HG03378 (cell line): ENCODE measurements around the gene STK17A.
A peak's percentile ranks its signal among the peaks of the same experiment; 100 is the strongest.
"Not testable (repeated sequence)": the region's sequence is repeated elsewhere in the genome, so short reads cannot be mapped to it uniquely, and the experiment has no call there.

Experiments used
- ATAC-seq: cut with Tn5 transposase; IDR thresholded peaks from one replicate; pipeline ENCODE4 v1.9.1; 2021; ENCODE audit warnings: mild to moderate bottlenecking, moderate library complexity; ENCODE audit not compliant: unreplicated experiment

Gene STK17A

GRCh38 chr7:43565786-43566185 lies 17.1 kb upstream of the STK17A start:
- ATAC-seq: no peak

- no peak for ATAC-seq
Measured at GRCh38 chr7:43568529-43568928, 14.4 kb upstream of the STK17A start.

GRCh38 chr7:43569424-43569823 lies 13.5 kb upstream of the STK17A start:
- peak; percentile 83 for ATAC-seq

GRCh38 chr7:43570688-43571365 lies 12.1 kb upstream of the STK17A start:
- ATAC-seq: no peak

GRCh38 chr7:43572516-43573049 lies 10.3 kb upstream of the STK17A start:
- ATAC-seq: peak; percentile 49

GRCh38 chr7:43573832-43574231 lies 9.1 kb upstream of the STK17A start:
- not testable (repeated sequence) for ATAC-seq

- no peak for ATAC-seq
Measured at GRCh38 chr7:43575506-43575905, 7.4 kb upstream of the STK17A start.

GRCh38 chr7:43576241-43576640 lies 6.7 kb upstream of the STK17A start:
- no peak for ATAC-seq

GRCh38 chr7:43577485-43577951 lies 5.4 kb upstream of the STK17A start:
- ATAC-seq: no peak

- ATAC-seq: peak; percentile 8
Measured at GRCh38 chr7:43583424-43584194, 701 bp downstream of the STK17A start.

- no peak for ATAC-seq
Measured at GRCh38 chr7:43584195-43584586, 1.3 kb downstream of the STK17A start.

- ATAC-seq: not testable (repeated sequence)
Measured at GRCh38 chr7:43584733-43585132, 1.8 kb downstream of the STK17A start.

- ATAC-seq: no peak
Measured at GRCh38 chr7:43585562-43585961, 2.7 kb downstream of the STK17A start.

- ATAC-seq: no peak
Measured at GRCh38 chr7:43586251-43586900, 3.5 kb downstream of the STK17A start.

GRCh38 chr7:43588477-43589132 lies 5.7 kb downstream of the STK17A start:
- ATAC-seq: no peak

GRCh38 chr7:43589133-43589478 lies 6.2 kb downstream of the STK17A start:
- ATAC-seq: no peak

- no peak for ATAC-seq
Measured at GRCh38 chr7:43589728-43590127, 6.8 kb downstream of the STK17A start.

GRCh38 chr7:43590862-43591557 lies 8.1 kb downstream of the STK17A start:
- ATAC-seq: peak; percentile 73

- ATAC-seq: peak; percentile 27
Measured at GRCh38 chr7:43591558-43592180, 8.8 kb downstream of the STK17A start.

GRCh38 chr7:43592326-43592725 lies 9.4 kb downstream of the STK17A start:
- ATAC-seq: no peak
